NK-92 treated with Interleukin-12 subunit alpha and Interleukin-12 subunit beta, amount 100 ng/mL, for 24 hours (cell line): Measurements from ENCODE around the gene SLC24A3.

ENCODE experiments used
- DNase-seq: peaks from one replicate; lab custom pipeline; 2025; lab: John Stamatoyannopoulos, UW

The SLC24A3 gene

DNA sequence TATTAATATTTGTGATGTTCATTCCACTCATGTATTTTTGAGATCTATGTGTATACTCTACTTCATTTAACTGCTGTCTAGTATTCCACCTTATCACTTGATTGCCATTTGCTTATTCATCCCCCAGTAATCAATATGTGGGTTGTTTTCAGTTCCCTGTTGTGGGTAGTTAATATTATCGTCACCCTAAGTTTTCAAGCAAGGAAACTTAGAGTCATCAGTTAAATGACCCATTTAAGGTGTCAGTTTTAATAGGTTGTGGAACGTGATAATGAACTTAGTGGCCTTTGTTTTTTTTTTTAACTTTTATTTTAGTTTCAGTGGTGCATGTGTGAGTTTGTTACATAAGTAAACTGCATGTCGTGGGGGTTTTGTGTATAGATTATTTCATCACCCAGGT lies 90.3 kb downstream of the SLC24A3 start:
- no peak for DNase-seq

DNA sequence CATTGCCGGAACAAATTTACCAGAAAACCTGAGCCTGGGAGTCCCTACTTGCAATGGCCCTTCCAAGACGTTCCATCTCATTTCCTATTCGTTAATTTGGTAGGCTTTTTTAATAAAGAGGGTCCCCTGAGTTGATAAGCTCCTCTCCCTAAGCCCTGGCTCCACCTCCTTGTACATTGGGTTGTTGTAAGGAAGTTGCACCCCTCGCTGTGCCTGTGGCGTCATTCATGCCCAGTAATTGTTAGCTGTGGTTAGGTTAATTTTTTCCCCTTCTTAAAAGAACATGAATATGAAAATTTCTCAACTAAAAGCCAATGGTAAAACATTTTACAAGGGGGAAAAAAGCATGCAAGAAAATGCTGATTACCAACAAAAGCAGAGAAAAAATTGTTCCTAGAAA lies 91.9 kb downstream of the SLC24A3 start:
- no peak for DNase-seq

DNA sequence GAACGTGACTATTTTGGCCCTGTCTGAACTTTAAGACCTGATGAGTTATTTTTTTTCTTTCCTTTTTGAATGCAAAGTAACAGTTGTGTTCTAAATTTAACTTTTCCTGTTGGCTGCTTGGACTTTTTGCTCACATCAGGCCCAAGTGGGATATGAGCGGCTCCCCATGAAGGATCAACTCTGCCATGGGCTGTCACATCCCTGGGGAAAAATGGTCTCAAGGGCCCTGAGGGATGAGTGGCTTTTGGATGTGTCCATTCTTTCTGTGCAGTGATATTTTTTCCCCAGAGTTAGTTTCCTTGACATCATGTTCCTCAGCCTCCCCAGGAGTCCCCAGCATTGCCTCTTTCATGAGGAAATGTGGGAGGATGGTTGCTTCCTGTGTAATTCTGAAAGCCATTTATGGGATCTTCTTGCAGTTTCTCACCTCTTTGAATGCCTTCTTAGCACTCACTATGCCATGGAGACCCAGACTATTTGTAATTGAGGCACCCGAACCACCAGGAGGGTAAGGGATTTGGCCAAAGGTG lies 92.5 kb downstream of the SLC24A3 start:
- no peak for DNase-seq

DNA sequence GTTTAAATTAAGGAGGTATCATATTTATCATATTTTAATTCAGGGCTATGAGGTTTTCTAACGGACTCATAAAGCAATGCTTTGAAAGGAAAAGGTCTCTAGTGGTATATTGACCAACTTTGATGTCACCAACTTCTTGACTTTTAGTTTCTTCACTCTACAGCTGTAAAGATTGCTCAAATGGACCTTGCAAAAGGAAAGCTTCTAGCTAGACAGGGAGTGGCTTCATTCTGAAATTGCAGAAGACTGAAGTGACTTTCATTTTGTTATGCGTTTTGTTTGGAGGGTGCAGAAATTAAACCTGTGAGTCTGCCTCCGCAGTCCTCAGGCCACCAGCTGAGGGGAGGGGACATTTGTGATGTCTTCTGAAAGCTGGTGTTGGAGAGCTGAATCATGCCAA lies 95.7 kb downstream of the SLC24A3 start:
- no peak for DNase-seq

DNA sequence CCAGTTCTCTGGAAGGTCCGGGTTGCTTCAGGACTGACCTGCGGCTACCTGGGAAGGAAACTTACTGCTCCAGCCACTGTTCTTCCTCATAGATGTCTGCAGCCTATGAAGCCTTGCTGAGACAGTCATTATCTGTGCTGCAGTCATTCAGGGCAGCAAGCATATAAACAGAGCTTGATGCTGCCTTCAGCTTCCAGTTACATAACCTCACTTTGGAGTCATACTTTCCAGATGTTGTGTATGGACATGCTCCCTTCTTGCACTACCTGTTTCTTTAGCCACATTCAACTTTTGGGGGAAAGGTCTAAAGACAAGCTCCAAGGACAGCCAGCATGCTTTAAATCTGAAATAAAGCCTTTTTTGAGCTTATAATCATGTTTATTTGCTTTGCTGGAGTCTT lies 98.1 kb downstream of the SLC24A3 start:
- no peak for DNase-seq

DNA sequence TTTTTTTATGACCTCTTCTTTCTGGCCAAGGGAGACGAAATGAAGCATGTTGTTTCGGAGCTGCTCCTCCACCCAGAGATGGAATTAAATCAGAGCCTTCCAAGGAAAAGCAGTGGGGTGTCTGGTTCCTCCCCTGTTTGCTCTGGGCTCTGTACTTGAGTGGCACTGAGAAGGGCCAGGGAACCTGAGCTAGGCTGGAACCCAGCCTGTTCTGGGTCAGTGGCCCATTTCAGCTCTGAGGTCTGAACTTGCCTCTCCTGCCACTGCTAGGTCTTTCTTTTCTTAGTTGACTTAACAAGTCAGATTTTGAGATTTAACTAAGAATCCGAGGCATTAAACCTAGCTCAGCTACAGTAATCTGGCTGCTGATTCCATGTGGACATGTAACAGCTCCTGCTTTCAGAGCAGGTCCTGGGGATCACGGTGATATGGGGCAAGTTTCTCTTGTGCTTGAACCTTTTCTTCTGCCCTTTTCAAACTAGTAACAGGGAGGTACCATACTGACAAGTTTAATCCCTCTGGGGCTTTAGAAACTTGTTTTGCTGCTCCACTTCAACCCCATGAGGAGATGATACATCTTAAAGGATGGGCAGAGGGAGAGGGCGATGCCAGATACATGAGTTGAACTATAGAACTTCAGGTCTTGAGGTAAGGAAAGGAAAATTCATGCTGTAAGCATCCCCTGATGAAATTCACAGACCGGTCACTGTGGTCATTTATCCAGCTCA lies 101.1 kb downstream of the SLC24A3 start:
- no peak for DNase-seq

DNA sequence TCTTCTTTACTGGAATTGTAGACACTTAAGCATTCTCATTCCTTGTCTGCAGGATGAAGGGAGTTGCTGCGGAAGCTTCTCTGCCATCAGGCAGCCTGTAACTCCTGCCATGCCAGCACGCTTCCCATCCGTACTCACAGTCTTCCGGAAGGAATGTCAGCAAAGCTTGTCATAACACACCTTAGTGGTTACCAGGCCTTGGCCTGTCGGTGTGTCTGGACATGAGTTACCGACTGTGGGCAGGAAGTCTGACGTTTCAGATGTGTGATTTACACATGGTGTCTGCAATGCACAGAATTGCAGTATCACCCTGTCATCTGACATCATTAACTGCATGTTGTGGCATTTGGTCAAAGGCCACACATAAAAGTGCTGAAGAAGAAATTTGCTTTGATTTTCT lies 102.2 kb downstream of the SLC24A3 start:
- DNase-seq: peak; percentile 68

DNA sequence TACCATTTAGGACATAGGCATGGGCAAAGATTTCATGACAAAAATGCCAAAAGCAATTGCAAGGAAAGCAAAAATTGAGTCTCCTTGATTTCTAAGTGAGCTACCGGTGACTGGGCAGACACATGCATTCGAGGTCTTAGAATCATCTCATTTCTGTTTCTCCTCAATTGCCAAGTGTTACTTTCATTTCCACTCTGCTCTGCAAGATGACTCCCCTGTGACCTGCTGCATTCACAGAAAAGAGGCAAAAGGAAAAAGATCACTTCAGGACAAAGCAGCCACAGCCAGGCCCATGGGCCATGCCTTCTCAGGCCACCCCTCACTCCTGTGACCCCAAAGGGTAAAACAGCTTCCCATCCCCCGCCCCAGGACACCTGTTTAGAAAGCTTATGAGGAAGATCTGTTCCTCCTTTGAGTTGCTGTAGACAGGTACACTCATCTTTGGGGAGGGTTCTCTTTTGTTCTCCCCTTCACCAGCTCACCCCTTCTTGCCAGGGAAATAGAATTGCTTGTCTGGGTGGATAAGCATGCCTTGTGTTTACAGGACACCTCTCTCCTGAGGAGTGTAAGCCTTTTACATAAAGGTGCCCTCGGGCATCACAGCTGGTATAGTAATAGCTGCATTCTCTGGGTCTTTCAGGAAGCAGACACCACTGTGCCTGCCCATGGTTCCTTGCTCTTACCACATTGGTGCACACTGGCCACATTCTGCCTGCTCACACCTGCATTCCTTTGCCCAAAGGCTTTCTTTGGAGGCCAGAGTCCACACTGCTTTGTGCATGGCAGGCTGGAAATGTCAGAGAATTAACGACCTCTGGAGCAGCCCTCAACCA lies 105.0 kb downstream of the SLC24A3 start:
- peak; percentile 26 for DNase-seq

DNA sequence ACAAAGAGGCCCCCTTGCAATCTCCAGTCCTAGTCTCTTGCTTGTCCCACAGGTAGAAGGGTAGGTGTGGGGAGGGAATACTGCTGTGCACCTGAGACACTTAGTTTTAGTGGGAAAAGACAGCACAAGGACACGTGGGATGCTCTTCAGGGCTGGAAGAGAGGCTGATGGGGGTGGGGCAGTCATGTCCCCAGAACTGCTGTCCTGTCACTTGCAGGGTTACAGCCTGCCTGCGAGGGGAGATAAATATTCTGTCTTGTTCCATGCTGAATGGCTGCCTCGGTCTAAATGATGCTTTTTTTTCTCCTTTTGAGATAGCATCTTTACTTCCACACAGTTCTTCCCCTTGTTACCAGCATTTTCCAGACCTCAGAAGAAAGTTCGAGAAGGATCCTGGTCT lies 106.2 kb downstream of the SLC24A3 start:
- no peak for DNase-seq

DNA sequence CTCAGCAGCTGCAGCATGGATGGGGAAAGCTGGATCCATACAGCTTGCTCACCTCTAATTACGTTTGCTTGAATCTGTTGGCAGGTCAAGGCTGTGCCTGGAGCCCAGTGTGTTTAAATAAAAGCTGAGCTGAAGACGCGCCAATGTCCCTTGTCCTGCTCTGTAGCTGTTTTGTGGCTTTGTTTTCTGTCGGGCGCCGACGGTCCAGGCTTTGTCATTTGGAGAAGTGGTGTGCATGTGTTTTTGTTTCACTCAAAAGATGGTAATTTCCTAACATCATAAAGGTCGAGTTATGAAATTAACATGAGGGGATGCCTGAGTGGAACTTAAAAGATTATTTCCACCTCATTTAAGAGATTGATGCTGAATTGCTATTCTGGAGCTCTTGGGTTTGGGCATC lies 107.6 kb downstream of the SLC24A3 start:
- no peak for DNase-seq

DNA sequence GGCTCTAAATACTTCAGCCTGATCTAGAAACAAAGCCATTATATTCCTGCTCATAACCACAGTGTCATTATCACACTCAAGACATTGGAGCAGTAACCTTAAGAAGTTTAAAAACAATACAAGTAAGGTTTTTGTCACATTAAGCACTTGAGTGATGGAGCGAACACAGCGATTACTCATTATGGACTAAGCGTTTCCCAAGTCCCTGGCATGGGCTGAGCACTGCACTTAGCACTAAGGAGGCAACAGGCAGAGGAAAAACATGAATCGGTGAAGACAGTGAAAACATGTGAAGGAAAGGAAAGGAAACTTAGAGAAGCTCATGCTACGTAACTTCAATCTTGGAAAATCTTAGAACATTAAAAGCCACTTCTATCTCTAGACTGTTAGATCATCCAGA lies 108.7 kb downstream of the SLC24A3 start:
- DNase-seq: no peak

DNA sequence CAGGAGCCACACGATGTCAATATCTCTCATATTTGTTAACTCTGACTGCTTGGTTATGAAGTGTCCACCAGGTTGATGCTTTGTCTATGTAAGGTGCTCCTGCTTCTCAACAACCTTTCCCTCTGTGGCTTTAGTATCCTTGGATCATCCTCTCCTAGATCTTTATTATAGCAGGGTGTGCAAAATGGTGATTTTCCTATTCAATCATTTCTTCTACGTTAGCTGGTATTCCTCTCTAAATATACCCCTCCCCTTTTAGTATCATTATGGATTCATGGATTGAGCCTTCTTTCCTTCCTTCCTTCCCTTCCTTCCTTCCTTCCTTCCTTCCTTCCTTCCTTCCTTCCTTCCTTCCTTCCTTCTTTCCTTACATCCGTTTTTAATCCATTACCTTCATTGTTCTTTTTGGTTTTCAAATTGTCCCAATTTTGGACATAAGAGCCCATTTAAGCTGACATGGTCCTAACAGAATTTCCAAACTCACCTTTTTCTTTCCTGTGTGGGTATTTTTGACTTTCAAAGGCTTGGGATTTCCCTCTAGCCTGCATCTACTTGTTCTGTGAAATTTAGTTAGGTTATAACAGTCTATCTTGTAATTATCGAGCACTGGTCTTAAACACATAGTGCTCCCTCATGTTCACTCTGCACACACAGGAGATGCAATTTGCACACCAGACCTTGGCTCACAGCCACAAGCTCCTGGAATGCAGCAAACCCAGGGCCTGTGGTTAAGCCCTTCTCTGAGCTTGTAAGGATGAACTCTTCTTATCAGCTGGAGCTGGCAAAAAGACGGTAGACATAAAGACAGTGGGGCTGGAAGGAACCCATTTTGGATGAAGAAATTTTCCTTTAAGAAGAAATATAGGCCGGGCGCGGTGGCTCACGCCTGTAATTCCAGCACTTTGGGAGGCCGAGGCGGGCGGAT lies 109.9 kb downstream of the SLC24A3 start:
- no peak for DNase-seq

DNA sequence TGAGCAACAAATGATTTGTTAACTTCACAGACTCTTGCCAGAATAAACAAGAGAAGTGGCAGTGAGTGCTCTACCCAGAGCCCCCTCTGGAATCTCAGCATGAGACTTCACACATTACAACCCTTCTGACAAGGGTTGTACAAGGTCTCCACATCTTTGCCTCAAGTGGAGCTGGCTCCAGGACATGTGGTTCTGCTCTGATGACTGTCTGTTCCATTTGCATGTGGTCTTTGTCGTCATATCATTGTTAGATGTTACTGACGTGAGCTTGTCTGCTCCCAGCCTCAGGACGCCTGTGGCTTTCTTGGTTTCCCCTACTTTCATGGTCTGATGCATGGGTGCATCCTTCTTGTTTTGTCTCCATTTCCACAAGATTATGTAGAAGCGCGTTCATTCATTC lies 115.0 kb downstream of the SLC24A3 start:
- no peak for DNase-seq

DNA sequence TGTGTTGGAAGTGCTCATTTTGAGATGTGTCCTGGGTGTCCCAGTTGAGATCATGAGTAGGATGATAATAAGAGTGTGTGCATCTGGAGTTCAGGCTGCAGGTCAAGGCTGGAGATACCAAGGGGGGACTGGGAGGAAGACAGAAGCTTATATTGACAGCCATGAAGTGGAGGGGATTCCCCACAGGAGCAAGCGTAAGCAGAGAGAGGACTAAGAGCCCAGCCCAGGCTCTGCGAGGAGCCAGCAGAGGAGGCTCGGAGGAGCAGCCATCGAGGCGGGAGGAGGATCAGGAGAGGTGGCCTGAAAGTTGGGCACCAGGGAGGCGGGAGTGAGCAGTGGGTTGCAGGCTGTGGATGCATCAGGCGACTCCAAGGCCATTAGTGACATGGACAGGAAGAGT lies 116.2 kb downstream of the SLC24A3 start:
- DNase-seq: no peak

DNA sequence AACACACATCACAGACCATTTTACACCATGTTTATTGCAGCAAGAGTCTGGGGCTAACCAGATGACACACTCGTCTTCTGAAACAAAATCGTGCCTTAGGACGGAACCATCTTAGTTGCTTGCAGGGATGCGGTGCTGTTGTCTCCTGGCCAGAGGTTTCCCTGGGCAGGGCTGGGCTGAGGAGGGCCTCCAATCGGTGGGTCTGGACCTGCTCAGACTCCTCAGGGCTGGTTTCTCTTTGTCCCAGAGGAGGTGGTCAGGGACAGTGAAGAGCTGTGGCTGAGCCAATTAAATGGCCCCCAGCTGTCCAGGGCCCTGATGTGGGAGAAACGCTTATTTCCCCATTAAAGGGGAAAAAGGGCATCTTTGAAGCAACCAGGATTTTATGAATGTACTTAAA lies 117.6 kb downstream of the SLC24A3 start:
- no peak for DNase-seq

DNA sequence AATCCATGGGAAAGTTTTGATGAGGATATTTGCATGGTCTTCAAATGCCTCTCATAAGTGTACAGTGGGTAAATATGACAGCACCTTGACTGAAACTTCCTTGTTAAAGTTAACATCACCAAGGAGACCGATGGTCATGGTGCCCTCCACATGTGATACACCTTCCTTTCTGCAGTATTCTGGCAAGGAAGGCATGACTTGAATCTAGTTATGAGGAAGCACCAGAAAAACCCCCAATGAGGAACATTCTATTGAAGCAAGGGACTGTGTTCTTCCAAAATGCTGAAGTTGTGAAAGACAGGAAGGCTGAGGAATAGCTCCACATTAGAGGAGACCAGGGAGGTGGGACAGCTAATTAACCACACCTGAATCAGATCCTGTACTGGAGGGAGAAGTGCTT lies 118.3 kb downstream of the SLC24A3 start:
- no peak for DNase-seq

DNA sequence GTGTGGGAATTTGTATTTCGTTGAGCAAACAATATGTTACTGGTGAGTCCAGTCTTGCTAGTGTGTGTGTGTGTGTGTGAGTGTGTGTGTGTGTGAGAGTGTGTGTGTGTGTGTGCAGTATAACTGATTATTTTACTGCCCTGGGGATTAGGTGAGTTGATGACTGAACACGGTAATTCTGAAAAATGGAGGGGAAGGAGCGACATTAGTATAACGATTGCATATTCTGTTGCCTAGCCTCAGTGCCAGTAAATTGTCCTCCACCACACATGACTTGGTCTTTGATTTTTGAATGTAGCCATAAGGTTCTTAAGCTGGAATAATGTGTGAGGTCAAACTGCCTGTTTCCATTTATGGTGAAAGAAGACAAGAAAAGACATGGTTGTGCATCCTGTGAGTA lies 121.1 kb downstream of the SLC24A3 start:
- no peak for DNase-seq

DNA sequence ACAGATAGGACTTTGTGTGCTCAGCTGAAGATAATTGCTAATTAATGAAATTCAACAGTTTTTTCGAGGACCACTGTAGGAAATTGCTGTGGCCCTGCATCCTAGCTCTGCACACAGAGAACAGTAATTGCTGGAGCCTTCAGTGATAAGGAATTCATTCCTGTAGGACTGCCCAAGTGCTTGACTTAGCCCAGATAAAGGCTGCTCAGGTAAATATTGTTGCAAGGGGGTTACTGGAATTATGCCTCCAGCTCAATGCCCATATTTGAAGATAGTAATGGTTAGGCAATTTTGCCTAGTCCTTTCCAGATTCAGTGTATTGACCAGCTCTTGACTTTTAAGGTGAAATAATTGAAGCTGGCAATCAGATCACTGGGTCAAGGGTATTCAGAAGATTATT lies 122.9 kb downstream of the SLC24A3 start:
- no peak for DNase-seq

DNA sequence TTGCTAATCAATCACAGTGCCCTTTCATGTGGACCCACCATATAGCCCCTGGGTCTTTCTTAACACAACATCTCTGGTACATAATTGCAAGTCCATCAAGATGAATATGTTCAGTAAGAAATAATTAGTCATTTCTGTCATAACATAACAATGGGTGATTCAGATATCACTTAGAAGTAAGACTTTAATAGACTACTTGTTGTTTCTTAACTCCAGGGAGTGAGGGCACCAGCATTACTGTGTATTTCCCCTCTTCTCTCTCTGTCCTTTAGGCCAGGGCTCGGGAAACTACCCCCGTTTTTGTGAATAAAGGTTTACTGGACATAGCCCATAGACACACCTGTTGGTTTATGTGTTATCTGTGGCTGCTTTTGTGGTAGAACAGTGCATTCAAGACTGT lies 123.5 kb downstream of the SLC24A3 start:
- no peak for DNase-seq

DNA sequence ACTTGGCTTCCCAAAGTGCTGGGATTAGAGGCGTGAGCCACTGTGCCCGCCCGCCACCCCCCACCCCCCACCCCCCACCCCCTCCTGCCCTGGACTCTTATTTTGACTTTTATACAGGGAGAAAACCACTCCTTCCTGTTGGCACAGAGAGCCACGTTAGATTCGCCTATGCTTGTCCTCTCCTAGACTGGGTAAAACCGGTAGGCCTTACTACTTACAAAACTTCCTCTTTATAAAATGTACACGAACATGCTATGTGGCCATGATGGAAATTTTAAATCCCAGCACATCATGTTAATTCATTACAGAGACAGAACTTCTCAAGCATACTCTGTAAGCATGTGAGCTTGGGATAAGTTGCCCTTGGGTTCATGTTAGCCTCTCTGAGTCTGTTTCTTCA lies 124.2 kb downstream of the SLC24A3 start:
- no peak for DNase-seq

DNA sequence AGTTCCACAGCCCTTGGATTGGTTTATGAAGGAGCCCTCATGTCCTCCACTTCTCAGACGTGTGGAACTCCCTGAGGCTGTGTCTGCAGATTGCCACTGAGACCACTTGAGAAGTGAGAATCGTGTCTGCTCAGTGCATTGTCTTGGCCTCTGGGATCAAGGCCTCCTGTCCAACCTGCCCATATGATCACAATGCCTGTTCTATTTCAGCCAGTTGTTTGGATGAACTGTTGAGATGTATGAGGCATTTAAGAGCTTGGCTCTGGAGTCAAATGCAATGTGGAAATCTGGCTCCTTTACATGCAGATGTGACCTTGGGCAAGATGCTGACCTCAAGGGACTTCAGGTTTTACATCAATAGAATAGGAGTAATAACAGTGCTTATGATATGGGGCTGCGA lies 125.9 kb downstream of the SLC24A3 start:
- no peak for DNase-seq

DNA sequence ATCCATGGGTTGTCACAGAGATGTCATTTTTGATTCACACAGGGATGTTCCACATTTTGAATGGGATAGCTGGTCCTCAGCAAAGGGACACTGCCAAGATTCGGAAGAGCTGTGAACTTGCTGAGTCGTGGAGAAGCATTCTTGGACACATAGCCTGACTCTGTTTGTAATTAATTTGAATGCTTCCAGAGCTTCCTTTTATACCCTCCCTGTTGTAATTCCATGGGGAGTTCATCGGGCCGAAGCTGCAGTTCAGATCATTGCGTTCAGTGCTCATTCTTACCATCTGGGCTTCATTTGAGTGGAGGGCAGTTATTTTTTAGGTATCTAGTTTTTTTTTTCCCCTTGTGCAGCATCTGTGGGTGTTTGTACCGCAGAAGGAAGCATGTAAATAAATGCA lies 126.5 kb downstream of the SLC24A3 start:
- DNase-seq: no peak
